Pancreas (tissue), 10 donors: Measurements from ENCODE around the gene SLC27A5. TPM values are rescaled to one million over a fixed set of nuclear protein-coding genes. Genes with fewer than 3 reads are reported as not detected.

ENCODE experiments used
- ATAC-seq, 4 donors: fragments of 200-7000 bp; cut with Tn5 transposase; one replicate each; pipeline versions ENCODE4 v1.8.0 to v1.9.1; 2020; ENCODE audit warnings: mild to moderate bottlenecking in 4 of 4, moderate library complexity in 4 of 4
- DNase-seq, 6 donors: peaks; one replicate each; pipeline ENCODE4 v3.0.0-alpha.2; 2020
- FAIRE-seq: peaks from 2 replicates; lab custom pipeline; 2012; peaks lifted over from hg19 to GRCh38; lab: Jason Lieb, UNC
- H3K27ac ChIP-seq, 4 donors: fragments of 200-600 bp; sonication (generic); 1 replicate in 3 of 4; 2 replicates in 1 of 4; pipeline versions ENCODE4 v1.5.0 to v1.8.0; 2020
- H3K27me3 ChIP-seq, 4 donors: fragments of 200-600 bp; one replicate each; pipeline ENCODE4 v1.8.0; 2021
- H3K36me3 ChIP-seq, 3 donors: fragments of 200-600 bp; sonication (generic) in 1 of 3; one replicate each; pipeline versions ENCODE4 v1.5.0 to v1.8.0; 2020 to 2021
- H3K4me1 ChIP-seq, 3 donors: fragments of 200-600 bp; one replicate each; pipeline ENCODE4 v1.8.0; 2021
- H3K4me3 ChIP-seq, 4 donors: fragments of 200-600 bp; sonication (generic) in 2 of 4; one replicate each; pipeline versions ENCODE4 v1.5.0 to v1.8.0; 2020 to 2021
- H3K9me3 ChIP-seq, 4 donors: fragments of 200-600 bp; one replicate each; pipeline ENCODE4 v1.8.0; 2021
- CTCF ChIP-seq, 4 donors: fragments of 200-600 bp; sonication (generic) in 3 of 4; IDR thresholded peaks; one replicate each; pipeline versions ENCODE4 v1.5.0 to v1.8.0; 2021; ENCODE audit warnings: antibody characterized with exemption in 4 of 4
- WGBS, 2 donors: extraction: QIAGEN DNeasy Blood & Tissue Kit; methylation state at CpG; one replicate each; pipeline ENCODE4 v1.1.7; 2013; 5-methylcytosine and 5-hydroxymethylcytosine counted together
- intact Hi-C, 3 donors: fragments of 100-400 bp; cut with DNase I; formaldehyde crosslinking; loops; one replicate each; pipeline versions ENCODE4 v1.11.1 to v1.14.2; 2022
- polyA plus RNA-seq, 2 donors: library from polyadenylated mRNA; stranded (reverse); fragments of 200-250 nt; gene quantifications; one replicate each; pipeline ENCODE4 v1.2.3, GENCODE V29; 2013
- total RNA-seq, 6 donors: library from RNA; stranded (reverse); fragmentation: NEBNext Ultra II Directional in 4 of 6; extraction: Animal tissue kit (Norgen Biotek cat#: 25700) in 4 of 6; gene quantifications; one replicate each; pipeline versions ENCODE4 v1.2.1 to v1.2.4, GENCODE V29; 2021 to 2023
- donor health status: healthy with polysubstance abuse.
- donor health status: DM: no; HTN: no; CAD: no; lungs with moderate emphysema.
- donor health status: DM: no; HTN: no; CAD: no.
- donor health status: control.
- donor health status: control.
- donor health status: Bipolar disorder and iron deficiency.
- donor health status: DM: yes; HTN: yes; CAD: no.
- donor health status: DM: no; HTN: no; CAD: no.
- donor health status: DM: no; HTN: no; CAD: no.
- donor health status: DM: yes; HTN: yes; CAD: no.

SLC27A5 gene
- total and polyA plus RNA-seq, 8 donors, result 3.0 to 15.6 (median 6.1) TPM

- peaks cover 0 to 5% (median 0%) of the 10 kb centered on the region in 3 donors for H3K4me1 ChIP-seq
- TF ChIP-seq CTCF (IDR thresholded peaks at IDR 0.05), result no peak
- peak within 1 kb of the TSS in 3 of 4 donors; percentile 47 to 57 (median 54) for H3K27ac ChIP-seq
- intact Hi-C loops, result no loop called here
- H3K27me3 ChIP-seq, result no peaks in the 10 kb centered on the region
- WGBS, 2 donors, result 0 to 1% methylated on average over 71 to 92 of the region's 92 CpGs
- H3K9me3 ChIP-seq, result no peaks in the 10 kb centered on the region
- DNase-seq (peak; percentile 97 to 99 (median 98)), ATAC-seq (peak; percentile 97 to 99 (median 98)), FAIRE-seq (peak; percentile 29)
- peak within 1 kb of the TSS; percentile 96 to 100 (median 98) for H3K4me3 ChIP-seq
- peaks cover 0 to 5% (median 3%) of the 10 kb centered on the region in 3 donors for H3K36me3 ChIP-seq
These were observed 44.8 kb downstream of the SLC27A5 start, which contains the start of gene ZNF324 for GRCh38 chr19:58466760-58467589. ZNF324 (plus strand) TSS chr19:58467080; CDS start chr19:58469186, 2,106 bp downstream.

- H3K4me1 ChIP-seq, result peaks cover 0 to 5% (median 0%) of the 10 kb centered on the region in 3 donors
- no peak for TF ChIP-seq CTCF (IDR thresholded peaks at IDR 0.05)
- no peak for DNase-seq
- peak overlapping the region in 1 of 4 donors; percentile 54 for H3K27ac ChIP-seq
- H3K9me3 ChIP-seq, result no peaks in the 10 kb centered on the region
- no peaks in the 10 kb centered on the region for H3K27me3 ChIP-seq
- peaks cover 0 to 3% (median 0%) of the 10 kb centered on the region in 3 donors for H3K36me3 ChIP-seq
- H3K4me3 ChIP-seq, result peak overlapping the region; percentile 96 to 100 (median 98)
- WGBS, 2 donors, result 31 to 33% methylated on average over 20 of the region's 20 CpGs
- ATAC-seq, result peak; percentile 39 to 54 (median 52)
- intact Hi-C loops, result no loop called here
- FAIRE-seq, result no peak
These were observed 45.6 kb downstream of the SLC27A5 start for GRCh38 chr19:58466089-58466759.

GRCh38 chr19:58460039-58460438 lies 51.8 kb downstream of the SLC27A5 start:
- H3K36me3 ChIP-seq, result no peaks in the 10 kb centered on the region
- FAIRE-seq, result no peak
- no peak overlapping the region for H3K27ac ChIP-seq
- TF ChIP-seq CTCF (IDR thresholded peaks at IDR 0.05), result no peak
- no peak overlapping the region for H3K4me3 ChIP-seq
- 83 to 100% methylated on average over 2 of the region's 2 CpGs for WGBS, 2 donors
- no peaks in the 10 kb centered on the region for H3K9me3 ChIP-seq
- no peak for DNase-seq
- ATAC-seq, result no peak
- no peaks in the 10 kb centered on the region for H3K27me3 ChIP-seq
- H3K4me1 ChIP-seq, result no peaks in the 10 kb centered on the region
- intact Hi-C loops, result no loop called here

- 95 to 100% methylated on average over 35 of the region's 35 CpGs for WGBS, 2 donors
- no peaks in the 10 kb centered on the region for H3K9me3 ChIP-seq
- H3K4me3 ChIP-seq, result no peak overlapping the region
- TF ChIP-seq CTCF (IDR thresholded peaks at IDR 0.05), result no peak
- H3K4me1 ChIP-seq, result no peaks in the 10 kb centered on the region
- H3K27me3 ChIP-seq, result no peaks in the 10 kb centered on the region
- FAIRE-seq, result no peak
- H3K36me3 ChIP-seq, result no peaks in the 10 kb centered on the region
- no peak overlapping the region for H3K27ac ChIP-seq
- intact Hi-C loops, result no loop called here
- no peak for DNase-seq
- no peak for ATAC-seq
These were observed 55.7 kb downstream of the SLC27A5 start for GRCh38 chr19:58456111-58456510.
